Calu3 (cell line): Measurements from ENCODE around the gene RAI2. TPM values are rescaled to one million over a fixed set of nuclear protein-coding genes. Genes with fewer than 3 reads are reported as not detected.

Source experiments
- BruUV-seq: library from RNA; stranded (reverse); fragments of 400-500 nt; replicated peaks from 2 replicates; lab custom pipeline; 2021; lab: Mats Ljungman, UMichigan
- CTCF ChIA-PET: fragments of 300-600 bp; sonication (Branson Sonifier 250); formaldehyde crosslinking; loops from one replicate; lab custom pipeline; 2022; ENCODE audit warnings: antibody characterized with exemption; lab: Charles Lee
- DNase-seq: peaks from one replicate; pipeline ENCODE4 v3.0.0; 2022
- H3K27ac Mint-ChIP-seq: one replicate; pipeline ENCODE4 v1.8.0; 2022; ENCODE audit warnings: mixed read lengths; ENCODE audit not compliant: unreplicated experiment
- H3K27me3 Mint-ChIP-seq: one replicate; pipeline ENCODE4 v1.8.0; 2022; ENCODE audit warnings: mixed read lengths; ENCODE audit not compliant: unreplicated experiment
- H3K36me3 Mint-ChIP-seq: one replicate; pipeline ENCODE4 v1.8.0; 2022; ENCODE audit warnings: mild to moderate bottlenecking, moderate library complexity, mixed read lengths; ENCODE audit not compliant: insufficient read depth, unreplicated experiment
- H3K4me1 Mint-ChIP-seq: one replicate; pipeline ENCODE4 v1.8.0; 2022; ENCODE audit warnings: mild to moderate bottlenecking, low read depth, mixed read lengths; ENCODE audit not compliant: unreplicated experiment
- H3K4me3 Mint-ChIP-seq: one replicate; pipeline ENCODE4 v1.8.0; 2022; ENCODE audit warnings: mild to moderate bottlenecking, low read depth, moderate library complexity, mixed read lengths; ENCODE audit not compliant: unreplicated experiment
- H3K9me3 Mint-ChIP-seq: one replicate; pipeline ENCODE4 v1.8.0; 2022; ENCODE audit warnings: low read depth, mixed read lengths; ENCODE audit not compliant: unreplicated experiment
- CTCF ChIP-seq: fragments of 200-600 bp; IDR thresholded peaks from one replicate; pipeline ENCODE4 v1.8.0; 2022; ENCODE audit warnings: antibody characterized with exemption; ENCODE audit not compliant: unreplicated experiment
- intact Hi-C: fragments of 100-400 bp; cut with micrococcal nuclease; formaldehyde crosslinking; loops from one replicate; pipeline ENCODE4 v1.10.0; 2022; ENCODE audit not compliant: unreplicated experiment
- total RNA-seq: library from RNA; stranded (reverse); gene quantifications from 2 replicates; pipeline ENCODE4 v1.2.3, GENCODE V29; 2022

RAI2 gene
- total RNA-seq, 1 experiment from 2014 or later = 0.33 TPM

DNA sequence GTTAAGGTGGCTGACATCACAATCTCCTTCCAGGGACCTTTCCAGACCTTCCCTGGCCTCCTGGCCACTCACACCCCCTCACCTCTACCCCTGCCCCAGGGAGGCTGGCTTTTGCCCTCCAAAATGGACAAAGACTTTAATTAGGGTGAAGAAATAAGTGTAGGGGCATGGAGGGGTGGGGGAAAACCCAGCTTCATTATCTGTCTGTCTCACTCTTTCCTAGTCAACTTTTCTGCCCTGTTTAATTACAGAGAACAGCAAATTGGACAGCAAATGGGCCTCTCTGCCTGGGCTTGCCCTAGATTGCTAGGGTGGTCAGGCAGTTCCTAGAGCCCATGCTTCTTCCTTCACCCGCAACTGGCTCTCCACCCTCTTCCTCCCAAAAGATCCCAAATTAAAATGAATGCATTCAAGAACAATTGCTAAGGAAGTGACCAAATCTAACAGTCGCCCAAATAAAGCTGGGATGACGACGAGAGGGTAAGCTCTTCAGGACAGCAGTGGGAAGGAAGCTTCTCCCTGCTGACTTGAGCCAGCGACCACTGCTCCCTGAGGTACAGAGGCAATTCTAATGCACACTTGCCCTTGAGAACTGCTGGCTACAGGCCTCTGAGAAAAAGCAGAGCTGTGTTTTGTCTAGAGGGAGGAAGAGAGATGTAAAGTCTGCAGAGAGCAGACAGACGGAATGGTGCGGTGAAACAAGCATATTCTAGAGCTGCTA is 12.4 kb downstream of the RAI2 start:
- no peak for TF ChIP-seq CTCF
- BruUV-seq = no TSS peak
- CTCF ChIA-PET = no interaction called here
- no peak overlapping the region for H3K4me3 Mint-ChIP-seq
- H3K36me3 Mint-ChIP-seq = no peaks in the 10 kb centered on the region
- peaks cover 86% of the 10 kb centered on the region for H3K27me3 Mint-ChIP-seq
- no peak for DNase-seq
- H3K27ac Mint-ChIP-seq = no peak overlapping the region
- no peaks in the 10 kb centered on the region for H3K9me3 Mint-ChIP-seq
- intact Hi-C loops = no loop called here
- H3K4me1 Mint-ChIP-seq = no peaks in the 10 kb centered on the region

DNA sequence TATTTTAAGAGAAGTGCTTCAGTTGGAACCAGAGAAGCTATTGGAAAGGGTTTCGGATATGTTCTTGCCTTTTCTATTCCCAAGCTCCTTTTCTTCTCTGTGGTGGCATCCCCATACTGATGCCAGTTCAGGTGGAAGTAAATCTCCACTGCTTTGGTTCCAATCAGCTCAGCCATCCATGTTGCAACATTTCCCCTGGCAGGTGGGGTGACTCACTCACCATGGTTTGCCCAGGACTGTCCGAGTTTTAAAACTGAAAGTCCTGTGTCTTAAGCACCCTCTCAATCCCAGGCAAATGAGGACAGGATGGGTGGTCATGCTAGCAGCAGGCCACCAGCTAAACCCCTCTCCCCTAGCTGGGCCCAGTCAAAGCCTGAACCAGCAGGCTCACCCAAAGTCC is 15.1 kb downstream of the RAI2 start:
- H3K4me3 Mint-ChIP-seq = no peak overlapping the region
- H3K4me1 Mint-ChIP-seq = no peaks in the 10 kb centered on the region
- BruUV-seq = no TSS peak
- intact Hi-C loops = no loop called here
- H3K27ac Mint-ChIP-seq = no peak overlapping the region
- no peaks in the 10 kb centered on the region for H3K9me3 Mint-ChIP-seq
- CTCF ChIA-PET = interaction anchor here (0.6 kb wide), 1 partner anchor 139 kb away, joined by 3 read pairs; no protein-coding TSS in a partner anchor
- no peak for TF ChIP-seq CTCF
- H3K27me3 Mint-ChIP-seq = peaks cover 78% of the 10 kb centered on the region
- no peaks in the 10 kb centered on the region for H3K36me3 Mint-ChIP-seq
- no peak for DNase-seq

GRCh38 chrX:17844236-17844635 is 16.9 kb downstream of the RAI2 start:
- H3K9me3 Mint-ChIP-seq = no peaks in the 10 kb centered on the region

GRCh38 chrX:17842769-17843525 is 18.2 kb downstream of the RAI2 start:
- intact Hi-C loops = no loop called here
- no peaks in the 10 kb centered on the region for H3K4me1 Mint-ChIP-seq
- DNase-seq = no peak
- no peak for TF ChIP-seq CTCF
- H3K4me3 Mint-ChIP-seq = no peak overlapping the region
- no peaks in the 10 kb centered on the region for H3K9me3 Mint-ChIP-seq
- no TSS peak for BruUV-seq
- CTCF ChIA-PET = interaction anchor here (0.7 kb wide), 1 partner anchor 1118 kb away, joined by 7 read pairs; no protein-coding TSS in a partner anchor
- no peaks in the 10 kb centered on the region for H3K36me3 Mint-ChIP-seq
- H3K27ac Mint-ChIP-seq = no peak overlapping the region
- peaks cover 76% of the 10 kb centered on the region for H3K27me3 Mint-ChIP-seq

More at GRCh38 chrX:17844236-17844635, 16.9 kb downstream of the RAI2 start:
- no peaks in the 10 kb centered on the region for H3K4me1 Mint-ChIP-seq
- CTCF ChIA-PET = no interaction called here
- DNase-seq = no peak
- H3K27me3 Mint-ChIP-seq = peaks cover 76% of the 10 kb centered on the region
- no peak overlapping the region for H3K27ac Mint-ChIP-seq
- H3K36me3 Mint-ChIP-seq = no peaks in the 10 kb centered on the region
- TF ChIP-seq CTCF = no peak
- intact Hi-C loops = no loop called here
- no TSS peak for BruUV-seq
- H3K4me3 Mint-ChIP-seq = no peak overlapping the region
